Hepatocyte (in vitro differentiated cells): ENCODE measurements around the gene SERBP1. TPM values are rescaled to one million over a fixed set of nuclear protein-coding genes. Genes with fewer than 3 reads are reported as not detected.
"Not testable (repeated sequence)": the region's sequence is repeated elsewhere in the genome, so short reads cannot be mapped to it uniquely, and the experiment has no call there.

ENCODE experiments used
- DNase-seq: peaks from one replicate; pipeline ENCODE4 v3.0.0-alpha.2; 2016; ENCODE audit warnings: low spot score
- H2AFZ ChIP-seq: fragments of 200-600 bp; sonication (generic); 2 replicates; pipeline ENCODE4 v1.6.0; 2016; ENCODE audit warnings: antibody characterized with exemption, mild to moderate bottlenecking
- H3K27ac ChIP-seq: fragments of 200-600 bp; sonication (generic); 2 replicates; pipeline ENCODE4 v1.5.1; 2016; ENCODE audit warnings: mild to moderate bottlenecking
- H3K27me3 ChIP-seq: fragments of 200-600 bp; sonication (generic); 2 replicates; pipeline ENCODE4 v1.6.1; 2016
- H3K36me3 ChIP-seq: fragments of 200-600 bp; sonication (generic); replicated peaks from 2 replicates; pipeline ENCODE4 v1.5.1; 2016; ENCODE audit warnings: low read depth; ENCODE audit not compliant: insufficient read depth
- H3K4me1 ChIP-seq: fragments of 200-600 bp; sonication (generic); 2 replicates; pipeline ENCODE4 v1.5.1; 2016; ENCODE audit warnings: mild to moderate bottlenecking, moderate library complexity; ENCODE audit not compliant: insufficient read depth
- H3K4me2 ChIP-seq: fragments of 200-600 bp; sonication (generic); 2 replicates; pipeline ENCODE4 v1.6.0; 2016
- H3K4me3 ChIP-seq: fragments of 200-600 bp; sonication (generic); 2 replicates; pipeline ENCODE4 v1.5.1; 2016; ENCODE audit warnings: mild to moderate bottlenecking
- H3K79me2 ChIP-seq: fragments of 200-600 bp; sonication (generic); 2 replicates; pipeline ENCODE4 v1.6.0; 2017; ENCODE audit warnings: mild to moderate bottlenecking
- H3K9me2 ChIP-seq: fragments of 200-600 bp; sonication (generic); replicated peaks from 2 replicates; pipeline ENCODE4 v1.6.0; 2017; ENCODE audit warnings: mild to moderate bottlenecking; ENCODE audit not compliant: insufficient read depth
- H3K9me3 ChIP-seq: fragments of 200-600 bp; sonication (generic); 2 replicates; pipeline ENCODE4 v1.5.1; 2016; ENCODE audit warnings: low read depth, mild to moderate bottlenecking
- H4K20me1 ChIP-seq: fragments of 200-600 bp; sonication (generic); 2 replicates; pipeline ENCODE4 v1.6.0; 2016; ENCODE audit warnings: mild to moderate bottlenecking; ENCODE audit not compliant: insufficient read depth, poor library complexity, severe bottlenecking
- EZH2 ChIP-seq: fragments of 200-600 bp; sonication (generic); IDR thresholded peaks from 2 replicates; pipeline ENCODE4 v1.6.1; 2016; ENCODE audit warnings: antibody characterized with exemption, mild to moderate bottlenecking, borderline replicate concordance
- EZH2phosphoT487 ChIP-seq: fragments of 200-600 bp; sonication (generic); IDR thresholded peaks from one replicate; pipeline ENCODE4 v1.6.1; 2018; ENCODE audit warnings: antibody characterized with exemption, mild to moderate bottlenecking, low read depth, moderate library complexity; ENCODE audit not compliant: unreplicated experiment, severe bottlenecking
- WGBS: methylation state at CpG from one replicate; pipeline ENCODE4 v1.1.6; 2016; ENCODE audit warnings: low lambda C conversion rate; ENCODE audit errors: missing lambda C conversion rate; 5-methylcytosine and 5-hydroxymethylcytosine counted together
- polyA plus RNA-seq: library from polyadenylated mRNA; unstranded; fragments of >200 nt; fragmentation: Nextera tagmentation; extraction: Ambion mirVana; gene quantifications from 2 replicates; pipeline ENCODE4 v1.2.1, GENCODE V29; 2016
- total RNA-seq: library from RNA; depleted of rRNA; stranded (reverse); fragments of >200 nt; gene quantifications from 2 replicates; pipeline ENCODE4 v1.2.3, GENCODE V29; 2014
- TF ChIP-seq, protein P1 (sequence below): fragments of 200-600 bp; sonication (generic); IDR thresholded peaks from 2 replicates; pipeline ENCODE4 v1.5.1; 2016; ENCODE audit warnings: antibody characterized with exemption, mild to moderate bottlenecking; ENCODE audit not compliant: poor library complexity

The SERBP1 gene
- total and polyA plus RNA-seq, 2 experiments from 2014 or later = 102 to 178 TPM

DNA sequence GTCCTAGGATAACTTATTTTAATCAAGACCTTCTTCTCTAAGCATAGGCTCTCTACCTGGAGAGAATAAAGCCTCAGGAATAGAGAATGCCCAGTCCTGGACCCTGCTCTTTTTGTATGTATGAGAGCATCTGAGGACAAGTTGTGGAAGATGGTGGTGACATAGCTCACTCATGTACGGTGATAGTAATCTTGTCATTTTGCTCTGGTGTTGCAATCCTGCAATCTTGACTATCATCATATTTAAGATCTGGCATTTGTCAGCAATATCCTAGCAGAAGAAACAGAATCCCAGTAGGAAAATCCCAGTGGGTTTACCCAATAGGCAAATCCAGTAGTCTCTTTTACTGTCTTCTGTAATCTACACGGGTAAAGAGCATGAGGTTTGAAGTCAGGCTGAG is 21.6 kb upstream of the SERBP1 start:
- H3K79me2 ChIP-seq = no peaks in the 10 kb centered on the region
- H3K4me1 ChIP-seq = no peaks in the 10 kb centered on the region
- H3K4me2 ChIP-seq = no peak overlapping the region
- H3K9me2 ChIP-seq = no peaks in the 10 kb centered on the region
- 55% methylated on average over 2 of the region's 2 CpGs for WGBS
- no peaks in the 10 kb centered on the region for H3K9me3 ChIP-seq
- no peaks in the 10 kb centered on the region for H3K27me3 ChIP-seq
- no peak overlapping the region for H3K4me3 ChIP-seq
- no peak for DNase-seq
- no peak overlapping the region for H2AFZ ChIP-seq
- H3K27ac ChIP-seq = no peak overlapping the region
- no peak for TF ChIP-seq EZH2
- TF ChIP-seq EZH2phosphoT487 = no peak
- TF ChIP-seq, protein P1, sequence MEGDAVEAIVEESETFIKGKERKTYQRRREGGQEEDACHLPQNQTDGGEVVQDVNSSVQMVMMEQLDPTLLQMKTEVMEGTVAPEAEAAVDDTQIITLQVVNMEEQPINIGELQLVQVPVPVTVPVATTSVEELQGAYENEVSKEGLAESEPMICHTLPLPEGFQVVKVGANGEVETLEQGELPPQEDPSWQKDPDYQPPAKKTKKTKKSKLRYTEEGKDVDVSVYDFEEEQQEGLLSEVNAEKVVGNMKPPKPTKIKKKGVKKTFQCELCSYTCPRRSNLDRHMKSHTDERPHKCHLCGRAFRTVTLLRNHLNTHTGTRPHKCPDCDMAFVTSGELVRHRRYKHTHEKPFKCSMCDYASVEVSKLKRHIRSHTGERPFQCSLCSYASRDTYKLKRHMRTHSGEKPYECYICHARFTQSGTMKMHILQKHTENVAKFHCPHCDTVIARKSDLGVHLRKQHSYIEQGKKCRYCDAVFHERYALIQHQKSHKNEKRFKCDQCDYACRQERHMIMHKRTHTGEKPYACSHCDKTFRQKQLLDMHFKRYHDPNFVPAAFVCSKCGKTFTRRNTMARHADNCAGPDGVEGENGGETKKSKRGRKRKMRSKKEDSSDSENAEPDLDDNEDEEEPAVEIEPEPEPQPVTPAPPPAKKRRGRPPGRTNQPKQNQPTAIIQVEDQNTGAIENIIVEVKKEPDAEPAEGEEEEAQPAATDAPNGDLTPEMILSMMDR = no peak
- H4K20me1 ChIP-seq = no peaks in the 10 kb centered on the region
- H3K36me3 ChIP-seq = no peaks in the 10 kb centered on the region

DNA sequence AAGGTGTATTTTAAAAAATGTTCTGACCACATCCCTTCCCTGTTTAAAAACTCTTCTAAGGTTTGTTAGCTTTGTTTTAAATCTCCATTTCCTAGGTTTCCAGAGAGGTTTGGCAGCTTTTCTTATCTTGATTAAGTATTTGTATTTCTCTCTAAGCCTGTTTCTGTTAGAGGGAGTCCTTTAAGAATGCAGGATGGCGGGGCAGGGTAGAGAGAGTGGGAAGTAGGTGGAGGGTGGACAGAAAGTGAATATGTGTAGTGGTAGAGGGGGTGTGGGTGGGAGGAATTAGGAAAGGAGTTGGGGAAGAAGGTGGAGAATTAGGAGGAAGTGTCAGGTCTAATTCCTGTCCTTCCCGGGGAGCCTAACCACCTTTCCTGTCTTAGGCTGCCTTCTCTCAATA is 21.2 kb upstream of the SERBP1 start:
- Histone ChIP-seq H3K4me2 (no peak overlapping the region), H3K27me3 (no peaks in the 10 kb centered on the region), H3K9me2 (no peaks in the 10 kb centered on the region), H3K79me2 (no peaks in the 10 kb centered on the region), H2AFZ (no peak overlapping the region), H3K4me1 (no peaks in the 10 kb centered on the region), H3K9me3 (no peaks in the 10 kb centered on the region), H4K20me1 (no peaks in the 10 kb centered on the region), H3K36me3 (no peaks in the 10 kb centered on the region), H3K27ac (no peak overlapping the region), H3K4me3 (no peak overlapping the region)
- no peak for DNase-seq
- TF ChIP-seq EZH2 (no peak), EZH2phosphoT487 (no peak)
- TF ChIP-seq, protein P1 = no peak
- 50% methylated on average over 2 of the region's 2 CpGs for WGBS

DNA sequence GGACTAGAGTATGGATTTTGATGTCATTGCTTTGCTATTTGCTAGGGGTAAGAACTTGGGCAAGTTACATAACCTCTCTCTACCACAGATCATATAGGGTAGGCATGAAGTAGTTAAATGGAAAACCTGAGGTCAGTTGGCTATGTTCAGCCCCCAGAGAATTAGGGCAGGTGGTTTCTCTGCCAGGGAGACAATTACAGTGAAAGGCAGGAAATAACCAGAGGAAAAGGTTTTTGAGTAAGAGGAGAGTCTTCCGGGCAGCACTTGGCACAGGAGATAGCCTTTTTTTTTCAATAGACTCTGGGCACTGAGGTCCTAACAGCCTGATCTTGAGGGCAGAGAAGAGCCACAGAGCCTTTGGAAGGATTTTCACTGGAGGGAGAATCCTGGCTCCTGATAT is 16.7 kb upstream of the SERBP1 start:
- Histone ChIP-seq H3K9me2 (no peaks in the 10 kb centered on the region), H4K20me1 (no peaks in the 10 kb centered on the region), H3K4me1 (no peaks in the 10 kb centered on the region), H3K27me3 (no peaks in the 10 kb centered on the region), H2AFZ (no peak overlapping the region), H3K79me2 (no peaks in the 10 kb centered on the region), H3K4me3 (no peak overlapping the region), H3K9me3 (no peaks in the 10 kb centered on the region), H3K36me3 (no peaks in the 10 kb centered on the region), H3K27ac (no peak overlapping the region), H3K4me2 (no peak overlapping the region)
- TF ChIP-seq EZH2 = no peak
- TF ChIP-seq, protein P1 = no peak
- WGBS = 85% methylated on average over 1 of the region's 1 CpG
- no peak for DNase-seq

GRCh38 chr1:67446014-67446413 is 15.8 kb upstream of the SERBP1 start:
- not testable (repeated sequence) for H3K36me3 ChIP-seq, H3K27me3 ChIP-seq, H3K9me2 ChIP-seq, H2AFZ ChIP-seq, H3K4me2 ChIP-seq, H3K4me3 ChIP-seq, H3K9me3 ChIP-seq, H3K4me1 ChIP-seq, H3K79me2 ChIP-seq, H3K27ac ChIP-seq, DNase-seq, H4K20me1 ChIP-seq
- WGBS = 95% methylated on average over 4 of the region's 5 CpGs
